Measurements from ENCODE around the gene NCBP2. TPM values are rescaled to one million over a fixed set of nuclear protein-coding genes. Genes with fewer than 3 reads are reported as not detected.

Gene NCBP2
- total RNA-seq, 1 donor from 2014 or later: 25.8 TPM

DNA sequence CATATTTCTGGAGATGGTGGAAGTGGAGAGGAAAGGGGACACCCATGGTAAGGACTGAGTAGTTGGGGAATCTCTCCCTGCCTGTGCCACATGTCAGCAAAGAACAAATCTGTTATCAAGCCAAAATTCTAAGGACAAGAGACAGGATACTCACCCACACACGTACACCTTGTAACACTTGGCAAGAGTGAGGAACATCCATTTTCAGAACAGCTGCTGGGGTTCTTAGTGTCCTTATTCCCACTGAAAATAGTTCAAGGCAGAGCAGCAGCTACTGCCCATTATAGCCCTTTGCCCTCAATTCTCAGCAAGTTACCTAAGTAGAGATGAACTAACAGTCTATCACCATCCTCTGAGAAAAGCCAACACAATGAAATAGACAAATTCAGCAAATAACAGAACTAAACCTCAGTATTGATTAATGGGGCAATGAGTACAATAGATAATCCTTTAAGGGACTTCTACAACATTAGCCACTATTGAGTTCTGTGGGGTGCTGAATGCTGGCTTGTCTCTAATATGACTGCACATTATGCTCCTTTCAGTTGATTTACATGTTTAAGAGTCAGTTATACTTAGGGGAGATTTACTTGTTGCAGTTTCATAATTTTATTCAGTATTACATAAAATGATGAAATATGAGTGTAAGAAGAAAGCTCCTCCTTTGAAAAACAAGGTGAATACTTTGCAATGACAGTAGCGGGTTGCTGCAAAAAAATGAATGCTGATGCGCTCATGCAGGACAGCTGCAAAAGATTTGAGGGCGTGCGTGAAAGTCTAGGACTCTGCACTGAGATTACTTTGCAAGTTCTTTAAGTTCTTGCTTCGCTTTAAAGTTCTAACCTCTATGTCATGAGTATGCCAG, 52.3 kb downstream of the NCBP2 start:
- Histone ChIP-seq H3K27ac (no peak overlapping the region), H3K4me3 (no peak overlapping the region), H3K9me3 (no peaks in the 10 kb centered on the region), H3K36me3 (peaks cover 0 to 15% of the 10 kb centered on the region in 2 donors), H3K27me3 (no peaks in the 10 kb centered on the region), H3K4me1 (peaks cover 8% of the 10 kb centered on the region)
- DNase-seq (ENCODE audit: extremely low spot score in 2 of 2): no peak
- TF ChIP-seq POLR2AphosphoS5 (IDR thresholded peaks at IDR 0.05; ENCODE audit: insufficient read depth in 1 of 2, low read depth in 1 of 2): no peak
- TF ChIP-seq POLR2A (IDR thresholded peaks at IDR 0.05): no peak
- TF ChIP-seq, protein P1, sequence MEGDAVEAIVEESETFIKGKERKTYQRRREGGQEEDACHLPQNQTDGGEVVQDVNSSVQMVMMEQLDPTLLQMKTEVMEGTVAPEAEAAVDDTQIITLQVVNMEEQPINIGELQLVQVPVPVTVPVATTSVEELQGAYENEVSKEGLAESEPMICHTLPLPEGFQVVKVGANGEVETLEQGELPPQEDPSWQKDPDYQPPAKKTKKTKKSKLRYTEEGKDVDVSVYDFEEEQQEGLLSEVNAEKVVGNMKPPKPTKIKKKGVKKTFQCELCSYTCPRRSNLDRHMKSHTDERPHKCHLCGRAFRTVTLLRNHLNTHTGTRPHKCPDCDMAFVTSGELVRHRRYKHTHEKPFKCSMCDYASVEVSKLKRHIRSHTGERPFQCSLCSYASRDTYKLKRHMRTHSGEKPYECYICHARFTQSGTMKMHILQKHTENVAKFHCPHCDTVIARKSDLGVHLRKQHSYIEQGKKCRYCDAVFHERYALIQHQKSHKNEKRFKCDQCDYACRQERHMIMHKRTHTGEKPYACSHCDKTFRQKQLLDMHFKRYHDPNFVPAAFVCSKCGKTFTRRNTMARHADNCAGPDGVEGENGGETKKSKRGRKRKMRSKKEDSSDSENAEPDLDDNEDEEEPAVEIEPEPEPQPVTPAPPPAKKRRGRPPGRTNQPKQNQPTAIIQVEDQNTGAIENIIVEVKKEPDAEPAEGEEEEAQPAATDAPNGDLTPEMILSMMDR (IDR thresholded peaks at IDR 0.05): no peak
- intact Hi-C loops (cut with DNase I): no loop called here

DNA sequence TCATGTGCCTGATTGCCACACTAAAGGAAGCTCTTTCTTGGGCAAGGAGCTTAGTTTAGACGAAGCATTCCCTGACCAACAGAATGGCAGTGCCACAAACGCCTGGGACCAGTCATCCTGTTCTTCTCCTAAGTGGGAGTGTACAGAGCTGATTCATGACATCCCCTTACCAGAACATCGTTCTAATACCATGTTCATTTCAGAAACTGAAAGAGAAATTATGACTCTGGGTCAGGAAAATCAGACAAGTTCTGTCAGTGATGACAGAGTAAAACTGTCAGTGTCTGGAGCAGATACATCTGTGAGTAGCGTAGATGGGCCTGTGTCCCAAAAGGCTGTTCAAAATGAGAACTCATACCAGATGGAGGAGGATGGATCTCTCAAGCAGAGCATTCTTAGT, 56.2 kb downstream of the NCBP2 start:
- TF ChIP-seq POLR2A (IDR thresholded peaks at IDR 0.05): no peak
- TF ChIP-seq POLR2AphosphoS5 (IDR thresholded peaks at IDR 0.05; ENCODE audit: insufficient read depth in 1 of 2, low read depth in 1 of 2): no peak
- TF ChIP-seq, protein P1 (IDR thresholded peaks at IDR 0.05): no peak
- intact Hi-C loops (cut with DNase I): no loop called here
- no peaks in the 10 kb centered on the region for H3K9me3 ChIP-seq
- no peak overlapping the region for H3K27ac ChIP-seq
- H3K36me3 ChIP-seq: peaks cover 0 to 20% of the 10 kb centered on the region in 2 donors
- no peaks in the 10 kb centered on the region for H3K27me3 ChIP-seq
- peaks cover 8% of the 10 kb centered on the region for H3K4me1 ChIP-seq
- DNase-seq (ENCODE audit: extremely low spot score in 2 of 2): no peak
- no peak overlapping the region for H3K4me3 ChIP-seq

Other genes with a start within 250 kb of the NCBP2 start
- gene CEP19, start 230.3 kb downstream of the NCBP2 start, total RNA-seq: 1.5 TPM
- gene PIGX, start 230.2 kb downstream of the NCBP2 start, total RNA-seq: 31.9 TPM
- 41.3 TPM for gene PAK2, start 202.7 kb downstream of the NCBP2 start, total RNA-seq
- gene SENP5, start 74.6 kb downstream of the NCBP2 start, total RNA-seq: 50.6 TPM
- gene PIGZ, start 26.3 kb upstream of the NCBP2 start, total RNA-seq: 9.8 TPM
- 23.6 TPM for gene MELTF, start 87.3 kb upstream of the NCBP2 start, total RNA-seq

Measured in vagina (tissue), 2 donors.